ELF-1 (cell line): ENCODE results near the gene MANEAL.

Experiments used
- DNase-seq: peaks from one replicate; pipeline ENCODE4 v3.0.0-alpha.2; 2016; ENCODE audit warnings: low read depth, low spot score

Gene MANEAL

DNA sequence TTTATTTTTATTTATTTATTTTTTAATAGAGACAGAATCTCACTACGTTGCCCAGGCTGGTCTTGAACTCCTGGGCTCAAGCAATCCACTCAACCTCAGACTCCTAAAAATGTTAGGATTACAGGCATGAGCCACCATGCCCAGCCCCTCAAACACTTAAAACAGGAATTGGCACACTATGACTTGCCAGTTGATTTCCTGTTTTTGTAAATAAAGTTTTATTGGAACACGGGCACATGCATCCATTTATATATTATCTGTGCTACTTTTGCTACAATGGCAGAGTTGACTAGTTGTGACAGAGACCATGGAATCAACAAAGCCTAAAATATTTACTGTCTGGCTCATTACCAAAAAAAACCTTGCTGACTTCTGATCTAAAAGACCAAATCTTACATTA, 30.4 kb downstream of the MANEAL start:
- no peak for DNase-seq

DNA sequence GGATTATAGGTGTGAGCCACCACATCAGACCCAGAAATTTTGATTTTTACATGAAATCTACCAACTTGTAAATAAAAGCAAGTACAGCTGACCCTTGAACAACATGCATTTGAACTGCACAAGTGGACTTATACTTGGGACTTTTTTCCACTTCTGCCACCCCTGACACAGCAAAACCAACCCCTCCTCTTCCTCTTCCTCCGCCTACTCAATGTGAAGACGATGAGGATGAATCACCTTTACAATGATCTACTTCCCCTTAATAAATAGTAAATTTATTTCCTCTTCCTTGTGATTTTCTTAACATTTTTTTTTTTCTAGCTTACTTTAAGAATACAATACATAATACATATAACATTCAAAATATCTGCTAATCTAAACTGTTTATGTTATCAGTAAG, 31.9 kb downstream of the MANEAL start:
- no peak for DNase-seq

DNA sequence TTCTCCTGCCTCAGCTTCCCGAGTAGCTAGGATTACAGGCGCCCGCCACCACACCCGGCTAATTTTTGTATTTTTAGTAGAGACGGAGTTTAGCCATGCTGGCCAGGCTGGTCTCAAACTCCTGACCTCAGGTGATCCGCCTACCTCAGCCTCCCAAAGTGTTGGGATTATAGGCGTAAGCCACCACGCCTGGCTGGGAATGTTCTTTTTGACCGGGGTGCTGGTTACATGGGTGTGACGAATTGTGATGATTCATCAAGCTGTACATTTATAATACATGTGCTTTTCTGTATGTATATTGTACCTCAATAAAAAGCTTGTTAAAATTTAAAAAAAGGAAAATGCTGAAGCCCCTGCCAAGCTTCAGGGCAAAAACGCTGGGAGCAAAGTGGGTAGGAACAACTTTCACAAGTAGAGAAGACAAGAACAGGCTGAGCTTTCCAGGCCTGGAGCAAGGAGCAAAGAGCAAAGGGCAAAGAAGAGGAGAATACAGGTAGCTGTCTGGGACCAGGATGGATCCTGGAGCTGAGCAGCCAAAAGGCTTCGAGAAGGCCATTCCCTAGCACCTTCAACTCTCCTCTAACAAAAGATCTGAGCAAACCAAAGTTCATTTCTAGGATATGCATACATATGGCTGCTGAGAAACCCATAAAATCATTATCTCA, 34.9 kb downstream of the MANEAL start:
- DNase-seq, result no peak

DNA sequence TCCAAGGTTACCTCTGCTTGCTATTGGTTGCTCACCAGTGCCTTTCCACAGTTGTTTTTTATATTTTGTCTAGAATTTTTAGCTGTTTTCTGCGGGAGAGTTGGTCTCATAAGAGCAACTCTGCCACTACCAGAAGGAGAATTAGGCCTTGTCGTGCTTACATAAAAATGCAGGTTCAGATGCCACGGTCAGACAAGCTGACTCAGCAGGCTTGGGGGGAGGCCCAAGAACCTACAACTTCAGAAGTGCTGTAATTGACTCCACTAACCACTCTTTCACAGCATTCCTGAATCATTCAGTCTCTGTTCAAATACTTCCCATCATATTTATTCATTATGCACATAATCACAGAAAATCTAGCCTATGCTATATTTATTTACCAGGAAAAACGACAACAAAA, 37.5 kb downstream of the MANEAL start:
- DNase-seq, result no peak

DNA sequence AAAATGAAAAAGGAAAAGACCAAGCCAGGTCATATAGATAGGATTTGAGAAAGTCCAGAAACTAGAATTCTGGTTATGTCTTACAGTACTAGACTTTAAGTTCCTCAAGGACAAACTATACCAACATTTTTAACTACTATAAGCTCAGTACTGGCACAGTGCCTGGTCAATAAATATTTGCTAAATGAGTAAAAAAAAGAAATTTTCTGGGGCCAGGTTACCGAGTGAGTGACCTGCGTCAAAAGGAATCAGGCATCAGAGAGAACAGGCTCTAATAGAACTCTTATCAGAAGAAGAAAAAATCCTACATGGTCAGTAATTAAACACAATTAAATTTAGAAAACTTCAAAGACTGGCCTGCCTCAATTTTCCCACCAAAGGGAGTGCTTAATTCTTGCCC, 38.2 kb downstream of the MANEAL start:
- DNase-seq, result no peak

DNA sequence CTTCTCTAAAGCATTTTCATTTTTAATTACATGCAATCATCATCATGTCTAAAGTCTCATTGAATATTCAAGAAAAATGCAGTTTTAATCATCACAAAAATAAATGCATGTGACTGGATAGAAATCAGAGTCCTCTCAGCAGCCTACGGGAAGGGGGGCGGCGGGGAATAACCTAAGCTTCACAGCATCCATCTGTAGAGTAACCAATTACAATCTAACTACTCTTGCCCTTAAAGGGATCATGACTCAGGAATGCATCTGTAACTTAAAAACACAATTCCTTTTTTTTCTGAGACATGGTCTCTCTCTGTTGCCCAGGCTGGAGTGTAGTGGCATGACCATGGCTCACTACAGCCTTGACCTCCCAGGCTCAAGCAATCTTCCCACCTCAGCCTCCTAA, 43.1 kb downstream of the MANEAL start:
- no peak for DNase-seq

DNA sequence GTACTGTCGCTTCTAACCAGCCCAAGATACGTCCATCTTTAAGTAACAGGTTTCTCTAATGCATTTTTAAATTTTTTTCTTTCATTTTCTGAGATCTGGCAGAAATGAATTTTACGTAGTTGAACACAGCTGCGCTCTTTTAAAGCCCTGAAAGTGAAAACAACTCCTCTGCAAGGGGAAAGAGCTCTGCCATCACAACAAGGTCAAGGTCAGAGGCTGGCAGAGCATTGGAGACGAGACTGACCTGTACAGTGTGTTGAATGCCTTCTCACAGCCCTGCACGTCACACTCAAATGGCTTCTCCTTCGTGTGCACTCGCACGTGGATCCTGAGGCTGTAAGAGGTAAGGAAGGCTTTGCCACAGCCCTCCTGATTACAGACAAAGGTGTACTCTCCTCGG, 46.0 kb downstream of the MANEAL start:
- DNase-seq, result no peak

DNA sequence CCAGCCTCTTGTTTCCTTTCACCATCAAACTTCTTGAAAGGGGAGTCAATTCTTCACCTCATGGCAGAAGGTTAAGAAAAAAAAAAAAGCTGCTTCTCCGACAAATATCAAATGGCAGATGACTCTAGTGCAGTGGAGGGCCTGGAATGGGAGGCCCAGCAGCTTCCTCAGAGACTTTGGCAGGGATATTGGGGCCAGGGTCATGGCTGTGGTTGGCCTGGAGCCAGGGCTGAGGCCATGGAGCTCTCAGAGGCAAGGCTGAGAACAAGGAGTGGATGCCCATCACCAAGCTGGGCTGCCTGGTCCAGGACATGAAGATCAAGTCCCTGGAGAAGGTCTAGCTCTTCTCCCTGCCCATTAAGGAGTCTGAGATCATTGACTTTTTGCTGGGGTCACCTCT, 47.1 kb downstream of the MANEAL start:
- no peak for DNase-seq

DNA sequence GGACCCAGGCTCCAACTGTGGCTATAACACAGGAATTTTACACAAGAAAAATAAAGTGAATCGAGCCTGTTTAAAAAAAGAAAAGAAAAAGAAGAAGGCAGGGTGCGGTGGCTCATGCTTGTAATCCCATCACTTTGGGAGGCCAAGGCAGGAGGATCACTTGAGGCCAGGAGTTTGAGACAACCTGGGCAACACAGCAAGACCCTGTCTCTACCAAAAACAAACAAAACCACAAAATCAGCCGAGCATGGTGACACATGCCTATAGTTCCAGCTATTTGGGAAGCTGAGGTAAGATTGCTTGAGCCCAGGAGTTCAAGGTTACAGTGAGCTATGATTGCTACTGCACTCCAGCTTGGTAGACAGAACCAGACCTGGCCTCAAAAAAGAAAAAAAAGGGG, 48.0 kb downstream of the MANEAL start:
- no peak for DNase-seq

DNA sequence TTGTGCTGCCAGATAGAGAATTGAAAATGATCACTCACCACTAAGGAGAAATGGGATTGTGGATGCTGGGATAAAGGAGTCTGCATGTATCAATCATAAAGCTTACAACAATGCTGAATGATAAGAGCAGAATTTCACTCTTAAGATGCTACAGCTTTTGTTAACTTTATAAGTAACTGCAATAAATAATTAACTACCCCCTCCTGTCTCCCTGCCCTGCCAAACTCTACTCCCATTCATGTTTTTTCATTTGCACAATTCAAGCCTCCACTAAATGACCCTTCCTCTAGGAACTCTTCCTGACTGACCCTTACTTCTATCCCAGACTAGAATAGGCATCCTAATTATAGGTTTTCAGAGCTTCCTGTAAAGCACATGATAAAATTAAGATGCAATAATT, 50.9 kb downstream of the MANEAL start:
- DNase-seq, result no peak

DNA sequence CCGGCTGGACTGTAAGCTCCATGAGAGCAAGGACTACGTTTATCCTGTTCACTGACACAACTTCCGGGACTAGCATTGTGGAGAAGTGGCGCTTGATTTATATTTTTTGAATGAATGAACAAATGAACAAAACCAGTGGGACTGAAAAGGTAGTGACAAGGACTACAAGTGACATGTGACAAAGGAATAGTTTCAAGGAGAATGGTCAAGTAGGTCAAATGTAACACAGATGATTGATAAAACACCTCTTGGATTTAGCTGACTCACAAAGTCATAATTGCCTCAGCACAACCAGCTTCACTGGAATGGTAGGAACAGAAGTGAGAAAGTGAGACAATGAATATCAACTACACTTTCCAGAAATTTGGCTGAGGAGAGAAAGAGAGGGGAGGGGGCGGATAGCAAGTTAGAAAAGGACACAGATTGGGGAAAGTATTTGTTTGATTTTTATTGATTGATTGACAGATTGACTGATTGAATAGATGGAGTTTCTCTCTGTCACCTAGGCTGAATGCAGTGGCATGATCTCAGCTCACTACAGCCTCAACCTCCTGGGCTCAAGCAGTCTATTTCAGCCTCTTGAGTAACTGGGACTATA, 51.5 kb downstream of the MANEAL start:
- no peak for DNase-seq

DNA sequence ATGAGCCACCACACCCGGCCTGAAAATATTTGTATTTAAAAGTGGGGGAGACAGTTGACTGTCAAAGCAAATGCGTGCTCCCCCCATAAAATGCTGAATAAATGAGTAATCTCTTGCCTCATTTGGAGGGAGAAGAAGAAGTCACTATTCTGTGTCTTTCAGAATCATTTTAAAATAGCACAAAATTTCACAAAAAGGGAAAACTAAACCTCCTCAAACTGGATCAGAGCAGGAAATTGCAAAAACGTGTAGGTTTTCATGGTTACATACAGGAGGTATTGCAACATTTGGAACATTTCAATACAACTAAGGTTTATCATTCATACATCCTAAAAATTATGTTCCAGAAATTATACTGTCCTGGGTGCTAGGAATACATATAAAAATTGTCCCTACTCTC, 52.1 kb downstream of the MANEAL start:
- DNase-seq, result no peak

DNA sequence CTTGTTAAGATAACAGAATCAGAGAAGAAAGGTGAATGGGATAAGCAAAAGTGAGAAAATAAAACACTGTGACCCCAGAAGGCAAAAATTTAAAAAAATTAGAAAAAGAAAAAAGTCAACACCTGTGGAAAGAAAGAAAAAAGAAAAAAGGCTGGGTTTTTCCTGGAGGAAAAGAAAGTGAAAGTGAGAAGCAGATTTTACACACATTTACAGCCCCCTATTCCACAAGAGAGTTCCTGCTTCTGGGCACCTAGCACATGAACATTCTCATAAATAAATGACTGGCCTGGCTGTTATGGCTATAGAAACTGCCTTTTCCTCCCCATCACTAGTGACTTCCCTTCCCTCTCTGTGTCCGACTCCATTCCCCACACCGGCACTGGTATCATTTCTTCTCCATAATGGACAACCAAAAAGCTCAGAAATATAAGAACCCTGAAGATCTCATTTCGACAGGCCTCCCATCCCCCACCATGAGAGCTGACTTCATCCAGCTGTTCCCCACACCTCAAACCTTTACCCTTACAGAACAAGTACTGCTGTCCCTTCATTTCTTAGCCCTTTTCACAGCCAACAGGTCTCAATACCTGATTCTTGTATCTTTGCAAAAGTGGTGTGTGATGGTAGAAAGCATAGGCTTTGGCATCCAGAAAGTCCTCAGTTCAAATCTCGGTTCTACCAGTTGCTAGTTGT, 53.1 kb downstream of the MANEAL start:
- no peak for DNase-seq

DNA sequence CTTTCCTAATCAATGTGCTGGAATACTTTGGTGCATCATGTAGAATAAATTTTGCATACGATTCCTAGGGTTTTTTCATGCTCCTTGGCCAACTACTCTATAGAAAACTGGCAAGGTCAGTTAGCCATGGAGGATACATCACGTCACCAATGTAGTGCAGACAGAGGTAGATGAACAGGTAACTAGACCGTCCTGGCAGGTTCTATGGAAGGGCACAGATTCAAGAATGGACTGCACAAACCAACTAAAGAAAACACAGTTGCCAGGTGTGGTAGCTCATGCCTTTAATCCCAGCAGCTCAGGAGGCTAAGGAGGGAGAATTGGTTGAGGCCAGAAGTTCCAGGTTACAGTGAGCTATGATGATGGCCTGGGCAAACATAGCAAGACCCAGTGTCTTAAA, 55.8 kb downstream of the MANEAL start:
- DNase-seq, result no peak

DNA sequence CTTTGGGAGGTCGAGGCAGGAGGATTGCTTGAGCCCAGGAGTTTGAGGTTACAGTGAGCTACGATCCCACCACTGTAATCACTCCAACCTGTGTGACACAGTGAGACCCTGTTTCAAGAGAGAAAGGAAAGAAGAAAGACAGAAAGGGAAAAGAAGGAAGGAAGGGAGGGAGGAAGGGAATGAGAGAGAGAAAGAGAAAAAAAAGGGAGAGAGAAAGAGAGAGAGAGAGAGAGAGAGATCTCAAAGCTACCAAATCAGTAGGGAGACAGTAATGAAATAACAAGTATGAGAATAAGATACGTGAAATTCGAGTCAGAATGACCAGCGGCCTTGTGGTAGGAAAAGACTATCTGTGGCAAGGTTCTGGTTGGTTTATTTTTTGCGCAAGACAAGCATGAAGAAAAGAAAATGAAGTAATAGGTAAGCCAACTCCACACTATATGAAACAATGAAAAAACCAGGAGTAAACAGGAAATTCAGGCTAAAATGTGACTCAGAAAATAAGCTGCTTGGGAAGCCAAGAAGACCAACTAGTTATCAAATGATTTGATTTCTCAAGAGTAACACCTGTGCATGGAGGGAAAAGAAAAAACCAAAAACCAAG, 56.8 kb downstream of the MANEAL start:
- DNase-seq, result no peak
